H1 (cell line): Measurements from ENCODE around the gene ATG16L2.

ENCODE experiments used
- BCL11A ChIP-seq, 2 experiments: IDR thresholded peaks; one replicate each; pipeline ENCODE4 v1.6.1; 2011; ENCODE audit warnings: low read depth in 2 of 2, low read length in 2 of 2, mild to moderate bottlenecking in 2 of 2
- CREB1 ChIP-seq: IDR thresholded peaks from 2 replicates; pipeline ENCODE4 v1.6.1; 2012; ENCODE audit warnings: inconsistent platforms
- GABPA ChIP-seq: IDR thresholded peaks from 2 replicates; pipeline ENCODE4 v1.6.1; 2011; ENCODE audit warnings: mild to moderate bottlenecking, low read length, moderate library complexity, borderline replicate concordance; ENCODE audit not compliant: insufficient read depth
- JUND ChIP-seq: IDR thresholded peaks from 2 replicates; pipeline ENCODE4 v1.6.1; 2011; ENCODE audit warnings: mild to moderate bottlenecking, improper control_type of control experiment, low read length
- POLR2AphosphoS5 ChIP-seq: IDR thresholded peaks from 2 replicates; pipeline ENCODE4 v1.6.1; 2011; ENCODE audit warnings: low read depth, low read length
- SIN3A ChIP-seq, 2 experiments: IDR thresholded peaks in 1 of 2; conservative IDR thresholded peaks in 1 of 2; 2 replicates each; pipeline ENCODE4 v1.6.1; 2011 to 2012; ENCODE audit warnings: low read length in 2 of 2, improper control_type of control experiment in 1 of 2, low read depth in 1 of 2, mild to moderate bottlenecking in 1 of 2
- YY1 ChIP-seq: IDR thresholded peaks from 2 replicates; pipeline ENCODE4 v1.6.1; 2011; ENCODE audit warnings: low read depth, mild to moderate bottlenecking, low read length
- TF ChIP-seq, protein P1 (sequence below), 3 experiments: IDR thresholded peaks; 1 replicate in 2 of 3; 2 replicates in 1 of 3; pipeline versions ENCODE4 v1.5.1 to v1.6.1; 2011; ENCODE audit warnings: low read length in 3 of 3, mild to moderate bottlenecking in 3 of 3, inconsistent platforms in 2 of 3, low read depth in 1 of 3, moderate library complexity in 1 of 3; ENCODE audit not compliant: insufficient read depth in 1 of 3; ENCODE audit errors: control extremely low read depth in 1 of 3
- TF ChIP-seq, protein P2 (sequence below): IDR thresholded peaks from 2 replicates; pipeline ENCODE4 v1.6.1; 2012; ENCODE audit warnings: low read length, inconsistent platforms

DNA sequence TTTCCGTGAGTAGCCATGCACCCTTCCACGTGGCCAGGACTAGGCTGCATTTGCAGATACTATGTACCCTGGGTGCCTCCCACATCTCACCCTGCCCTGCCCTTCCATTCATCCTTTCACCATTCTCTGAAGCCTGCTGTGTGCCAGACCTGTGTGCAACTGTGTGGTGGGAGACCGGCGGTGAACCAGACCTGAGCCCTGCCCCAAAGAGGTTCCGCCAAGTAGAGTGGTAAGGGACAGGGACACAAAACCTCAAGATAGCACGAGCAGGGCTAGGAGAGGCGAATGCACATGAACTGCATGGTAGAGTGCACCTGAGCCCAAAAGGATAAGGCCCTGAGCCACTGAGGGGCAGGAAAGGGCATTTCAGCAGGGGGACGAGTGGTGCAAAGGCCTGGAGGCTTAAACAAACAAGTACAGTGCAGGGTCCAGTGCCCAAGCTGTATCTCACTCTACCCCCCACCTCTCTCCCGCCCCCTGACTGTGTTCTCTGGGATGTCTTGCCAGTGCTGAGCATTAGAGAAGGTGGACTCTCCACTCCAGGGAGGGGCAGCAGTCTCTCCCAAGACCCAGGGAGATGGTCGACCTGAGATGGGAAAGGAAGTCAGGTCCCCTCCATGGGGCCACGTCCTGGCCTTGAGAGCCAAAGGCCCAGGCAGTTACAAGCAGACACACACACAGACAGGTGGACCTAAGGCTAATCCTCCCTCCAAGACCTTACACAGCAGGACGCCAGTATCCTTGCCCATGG lies 47.9 kb upstream of the ATG16L2 start:
- TF ChIP-seq BCL11A (IDR thresholded peaks at IDR 0.05; ENCODE audit: low read depth in 2 of 2, low read length in 2 of 2) (no peak), CREB1 (no peak), POLR2AphosphoS5 (no peak), JUND (no peak), GABPA (no peak), SIN3A (conservative IDR thresholded peaks at IDR 0.05 in 1 of 2, IDR thresholded peaks at IDR 0.05 in 1 of 2; ENCODE audit: low read depth in 1 of 2, low read length in 2 of 2) (no peak), YY1 (no peak)
- TF ChIP-seq, protein P1, sequence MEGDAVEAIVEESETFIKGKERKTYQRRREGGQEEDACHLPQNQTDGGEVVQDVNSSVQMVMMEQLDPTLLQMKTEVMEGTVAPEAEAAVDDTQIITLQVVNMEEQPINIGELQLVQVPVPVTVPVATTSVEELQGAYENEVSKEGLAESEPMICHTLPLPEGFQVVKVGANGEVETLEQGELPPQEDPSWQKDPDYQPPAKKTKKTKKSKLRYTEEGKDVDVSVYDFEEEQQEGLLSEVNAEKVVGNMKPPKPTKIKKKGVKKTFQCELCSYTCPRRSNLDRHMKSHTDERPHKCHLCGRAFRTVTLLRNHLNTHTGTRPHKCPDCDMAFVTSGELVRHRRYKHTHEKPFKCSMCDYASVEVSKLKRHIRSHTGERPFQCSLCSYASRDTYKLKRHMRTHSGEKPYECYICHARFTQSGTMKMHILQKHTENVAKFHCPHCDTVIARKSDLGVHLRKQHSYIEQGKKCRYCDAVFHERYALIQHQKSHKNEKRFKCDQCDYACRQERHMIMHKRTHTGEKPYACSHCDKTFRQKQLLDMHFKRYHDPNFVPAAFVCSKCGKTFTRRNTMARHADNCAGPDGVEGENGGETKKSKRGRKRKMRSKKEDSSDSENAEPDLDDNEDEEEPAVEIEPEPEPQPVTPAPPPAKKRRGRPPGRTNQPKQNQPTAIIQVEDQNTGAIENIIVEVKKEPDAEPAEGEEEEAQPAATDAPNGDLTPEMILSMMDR (IDR thresholded peaks at IDR 0.05; ENCODE audit: control extremely low read depth in 1 of 3, insufficient read depth in 1 of 3, low read depth in 1 of 3, low read length in 3 of 3), result no peak
- TF ChIP-seq, protein P2, sequence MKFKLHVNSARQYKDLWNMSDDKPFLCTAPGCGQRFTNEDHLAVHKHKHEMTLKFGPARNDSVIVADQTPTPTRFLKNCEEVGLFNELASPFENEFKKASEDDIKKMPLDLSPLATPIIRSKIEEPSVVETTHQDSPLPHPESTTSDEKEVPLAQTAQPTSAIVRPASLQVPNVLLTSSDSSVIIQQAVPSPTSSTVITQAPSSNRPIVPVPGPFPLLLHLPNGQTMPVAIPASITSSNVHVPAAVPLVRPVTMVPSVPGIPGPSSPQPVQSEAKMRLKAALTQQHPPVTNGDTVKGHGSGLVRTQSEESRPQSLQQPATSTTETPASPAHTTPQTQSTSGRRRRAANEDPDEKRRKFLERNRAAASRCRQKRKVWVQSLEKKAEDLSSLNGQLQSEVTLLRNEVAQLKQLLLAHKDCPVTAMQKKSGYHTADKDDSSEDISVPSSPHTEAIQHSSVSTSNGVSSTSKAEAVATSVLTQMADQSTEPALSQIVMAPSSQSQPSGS, result no peak
